OCI-LY7 (cell line): ENCODE measurements around the gene MUC22.

ENCODE experiments used
- EZH2phosphoT487 ChIP-seq: fragments of 200-600 bp; sonication (generic); IDR thresholded peaks from 2 replicates; pipeline ENCODE4 v1.6.1; 2018; ENCODE audit warnings: low read depth, borderline replicate concordance, mild to moderate bottlenecking, mixed run types, antibody characterized with exemption, low read length, moderate library complexity, mixed read lengths
- TF ChIP-seq, protein P1 (sequence below): fragments of 200-600 bp; sonication (generic); conservative IDR thresholded peaks from 2 replicates; pipeline ENCODE4 v1.5.1; 2014; ENCODE audit warnings: mild to moderate bottlenecking, antibody characterized with exemption, low read length, moderate library complexity, mixed read lengths

DNA sequence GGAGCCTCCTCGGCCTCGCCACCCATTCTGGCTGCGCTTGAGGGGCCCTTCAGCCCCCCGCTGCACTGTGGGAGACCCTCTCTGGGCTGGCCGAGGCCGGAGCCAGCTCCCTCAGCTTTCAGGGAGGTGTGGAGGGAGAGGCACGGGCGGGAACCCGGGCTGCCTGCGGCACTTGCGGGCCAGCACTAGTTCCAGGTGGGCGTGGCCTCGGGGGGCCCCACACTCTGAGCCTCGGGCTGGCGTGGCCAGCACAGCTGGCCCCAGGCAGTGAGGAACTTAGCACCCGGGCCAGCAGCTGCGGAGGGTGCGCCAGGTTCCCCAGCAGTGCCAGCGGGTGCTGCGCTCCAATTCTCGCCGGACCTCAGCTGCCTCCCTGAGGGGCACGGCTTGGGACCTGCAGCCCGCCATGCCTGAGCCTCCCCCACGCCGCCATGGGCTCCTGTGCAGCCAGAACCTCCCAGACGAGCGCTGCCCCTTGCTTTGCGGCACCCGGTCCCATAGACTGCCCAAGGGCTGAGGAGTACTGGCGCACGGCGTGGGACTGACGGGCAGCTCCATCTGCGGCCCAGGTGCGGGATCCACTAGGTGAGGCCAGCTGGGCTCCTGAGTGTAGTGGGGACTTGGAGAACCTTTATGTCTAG, 6.5 kb downstream of the MUC22 start:
- no peak for TF ChIP-seq EZH2phosphoT487
- TF ChIP-seq, protein P1, sequence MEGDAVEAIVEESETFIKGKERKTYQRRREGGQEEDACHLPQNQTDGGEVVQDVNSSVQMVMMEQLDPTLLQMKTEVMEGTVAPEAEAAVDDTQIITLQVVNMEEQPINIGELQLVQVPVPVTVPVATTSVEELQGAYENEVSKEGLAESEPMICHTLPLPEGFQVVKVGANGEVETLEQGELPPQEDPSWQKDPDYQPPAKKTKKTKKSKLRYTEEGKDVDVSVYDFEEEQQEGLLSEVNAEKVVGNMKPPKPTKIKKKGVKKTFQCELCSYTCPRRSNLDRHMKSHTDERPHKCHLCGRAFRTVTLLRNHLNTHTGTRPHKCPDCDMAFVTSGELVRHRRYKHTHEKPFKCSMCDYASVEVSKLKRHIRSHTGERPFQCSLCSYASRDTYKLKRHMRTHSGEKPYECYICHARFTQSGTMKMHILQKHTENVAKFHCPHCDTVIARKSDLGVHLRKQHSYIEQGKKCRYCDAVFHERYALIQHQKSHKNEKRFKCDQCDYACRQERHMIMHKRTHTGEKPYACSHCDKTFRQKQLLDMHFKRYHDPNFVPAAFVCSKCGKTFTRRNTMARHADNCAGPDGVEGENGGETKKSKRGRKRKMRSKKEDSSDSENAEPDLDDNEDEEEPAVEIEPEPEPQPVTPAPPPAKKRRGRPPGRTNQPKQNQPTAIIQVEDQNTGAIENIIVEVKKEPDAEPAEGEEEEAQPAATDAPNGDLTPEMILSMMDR = no peak
